ENCODE results near the gene TRAF3IP3. TPM values are rescaled to one million over a fixed set of nuclear protein-coding genes. Genes with fewer than 3 reads are reported as not detected.

Gene TRAF3IP3
- total RNA-seq, 1 donor from 2014 or later = 8.9 TPM

DNA sequence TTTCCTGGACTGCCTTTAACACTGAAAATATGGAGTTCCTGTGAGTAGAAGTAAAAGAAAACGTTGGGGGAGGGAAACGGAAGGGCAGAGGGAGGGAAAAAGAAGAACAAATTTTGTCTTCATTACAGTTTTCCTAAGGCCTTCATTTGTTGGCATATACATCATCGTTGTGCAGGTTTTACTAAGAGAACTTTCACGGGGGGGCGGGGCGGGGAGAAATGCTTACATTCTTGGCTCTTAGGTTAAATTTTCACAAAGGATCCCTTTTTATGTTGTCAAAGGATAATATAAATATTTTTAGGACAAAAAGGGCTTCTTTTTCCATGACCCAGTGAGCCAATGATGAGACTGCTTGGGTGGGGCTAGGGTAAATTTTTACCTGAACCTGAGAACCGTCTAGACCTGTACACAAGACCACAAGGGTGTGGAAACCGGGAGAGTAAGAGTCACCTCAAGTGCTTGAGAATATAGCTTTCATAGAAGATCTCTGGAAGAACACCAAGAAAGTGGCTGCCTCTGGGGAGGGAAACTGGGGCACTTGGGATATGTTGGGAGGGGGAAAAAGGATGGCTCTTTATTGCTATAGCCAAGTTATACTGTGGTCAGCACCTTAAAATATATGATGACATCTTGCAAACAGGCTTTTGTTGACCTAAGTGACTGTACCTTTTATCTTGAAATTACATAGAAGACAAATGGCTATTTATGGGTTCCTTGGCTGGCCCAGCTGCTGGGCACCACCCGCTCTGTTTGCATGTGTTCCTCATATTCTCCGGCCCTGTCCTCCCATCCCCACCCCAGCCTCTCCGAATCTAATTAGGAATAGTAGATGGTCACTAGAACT lies 70.0 kb downstream of the TRAF3IP3 start:
- DNase-seq (ENCODE audit: low spot score) = no peak

DNA sequence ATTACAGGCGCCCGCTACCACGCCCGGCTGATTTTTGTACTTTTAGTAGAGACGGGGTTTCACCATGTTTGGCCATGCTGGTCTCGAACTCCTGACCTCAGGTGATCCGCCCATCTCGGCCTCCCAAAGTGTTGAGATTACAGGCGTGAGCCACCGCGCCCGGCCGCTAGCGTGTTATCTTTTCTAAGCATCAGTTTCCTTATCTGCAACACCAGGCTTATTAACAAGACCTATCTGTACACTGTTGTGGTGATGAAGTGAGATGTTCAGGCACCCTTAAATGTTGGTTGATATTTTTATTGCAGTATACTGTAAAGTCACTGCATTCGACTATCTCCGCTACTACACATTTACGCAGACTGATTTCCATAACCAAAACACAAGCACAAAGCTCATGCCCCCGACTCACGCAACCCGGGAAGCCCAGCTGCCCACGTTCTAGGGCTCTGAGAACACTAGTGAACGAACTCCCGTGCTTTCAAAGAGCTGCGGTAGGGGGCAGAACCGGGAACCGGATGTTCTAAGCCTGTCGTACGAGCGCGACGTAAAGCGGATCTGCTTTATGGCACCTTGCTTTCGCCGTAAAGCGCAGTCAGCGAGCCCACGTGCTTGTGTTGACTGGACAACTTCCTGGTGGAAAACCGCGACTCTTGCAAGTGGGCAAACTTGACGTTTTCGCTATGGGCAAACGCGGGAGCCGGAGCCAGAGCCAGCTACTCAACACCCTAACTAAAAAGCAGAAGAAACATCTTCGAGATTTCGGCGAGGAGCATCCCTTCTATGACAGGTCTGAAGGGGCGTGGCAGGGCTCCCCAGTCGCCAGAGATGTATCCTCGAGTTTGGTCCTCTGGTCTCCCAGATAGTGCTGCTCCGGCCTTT lies 71.8 kb downstream of the TRAF3IP3 start, which contains the start of gene UTP25:
TSS of gene UTP25 (plus strand) at position 589 of the 879 bp plus-strand sequence. CDS start at position 681, 92 bp downstream.
- DNase-seq (ENCODE audit: low spot score) = peak; percentile 97

DNA sequence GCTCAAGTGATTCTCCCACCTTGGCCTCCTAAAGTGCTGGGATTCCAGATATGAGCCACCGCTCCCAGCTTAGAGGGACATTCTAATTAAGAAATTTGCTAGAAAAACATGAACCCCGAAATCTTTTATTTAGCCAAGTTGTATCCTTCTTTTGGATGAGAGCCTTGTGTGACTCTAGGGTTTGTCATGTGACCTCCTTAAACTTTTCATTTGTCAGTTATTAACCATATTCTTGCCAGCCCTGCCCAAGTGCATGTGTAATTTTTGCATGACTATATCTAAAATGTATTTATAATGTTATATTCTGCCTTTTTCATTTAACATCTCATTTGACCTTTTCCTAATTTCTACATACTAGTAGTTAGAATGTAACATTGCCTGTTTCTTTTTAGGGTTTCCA lies 73.9 kb downstream of the TRAF3IP3 start:
- DNase-seq (ENCODE audit: low spot score) = no peak

DNA sequence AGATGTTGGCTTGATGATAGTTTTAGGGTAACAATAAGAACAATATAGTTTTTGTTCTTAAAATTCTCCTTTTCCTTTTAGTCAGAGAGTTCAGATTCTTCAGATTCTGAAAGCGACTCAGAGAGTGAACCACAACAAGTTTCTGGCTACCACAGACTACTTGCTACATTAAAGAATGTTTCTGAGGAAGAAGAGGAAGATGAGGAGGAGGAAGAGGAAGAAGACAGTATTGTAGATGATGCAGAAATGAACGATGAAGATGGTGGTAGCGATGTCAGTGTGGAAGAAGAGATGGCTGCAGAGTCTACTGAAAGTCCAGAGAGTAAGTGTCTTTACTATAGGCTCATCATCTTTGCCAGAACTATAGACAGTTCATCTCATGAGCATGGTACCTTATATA lies 74.9 kb downstream of the TRAF3IP3 start:
- DNase-seq (ENCODE audit: low spot score) = no peak

DNA sequence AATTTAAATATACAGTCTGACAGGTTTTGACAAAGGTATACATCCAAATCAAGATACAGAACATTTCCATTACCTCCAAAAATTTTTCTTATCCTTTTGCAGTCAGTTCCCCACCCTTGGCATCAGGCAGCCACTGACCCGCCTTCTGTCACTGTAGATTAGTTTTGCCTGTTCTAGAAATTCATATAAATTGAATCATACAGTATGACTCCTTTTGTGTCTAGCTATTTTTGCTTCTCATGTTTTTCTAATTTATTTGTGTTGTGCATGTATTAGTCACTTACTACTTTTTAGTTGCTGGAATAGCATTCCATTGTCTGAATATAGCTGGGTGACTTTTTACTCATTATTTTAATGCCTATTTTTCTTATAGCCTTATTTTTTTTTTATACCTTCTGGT lies 75.8 kb downstream of the TRAF3IP3 start:
- no peak for DNase-seq (ENCODE audit: low spot score)

Other genes with a start within 250 kb of the TRAF3IP3 start
- 0.12 TPM for gene CAMK1G, start 172.3 kb upstream of the TRAF3IP3 start, total RNA-seq
- gene LAMB3, start 103.6 kb upstream of the TRAF3IP3 start, total RNA-seq = 7.6 TPM
- 4.6 TPM for gene G0S2, start 80.6 kb upstream of the TRAF3IP3 start, total RNA-seq
- gene HSD11B1, start 51.2 kb upstream of the TRAF3IP3 start, total RNA-seq = 5.7 TPM
- gene C1orf74, start 28.5 kb downstream of the TRAF3IP3 start, total RNA-seq = 1.8 TPM
- gene IRF6, start 50.1 kb downstream of the TRAF3IP3 start, total RNA-seq = 104 TPM
- gene UTP25, start 71.9 kb downstream of the TRAF3IP3 start, total RNA-seq = 5.0 TPM
- gene SYT14, start 182.2 kb downstream of the TRAF3IP3 start, total RNA-seq = 0.06 TPM